Measurements from ENCODE around the gene ITGA6.
"Not testable (repeated sequence)": the region's sequence is repeated elsewhere in the genome, so short reads cannot be mapped to it uniquely, and the experiment has no call there.

ITGA6 gene

GRCh38 chr2:172489681-172490080 is 62.3 kb downstream of the ITGA6 start:
- in situ Hi-C loops (cut with HindIII; ENCODE audit: low pct_unique_long_range_greater_than_20kb, low sequenced_read_pairs): no loop called here
- TF ChIP-seq JUND (IDR thresholded peaks at IDR 0.05; ENCODE audit: low read depth): no peak
- no peak for DNase-seq (ENCODE audit: low read depth in 1 of 2, low spot score in 1 of 2)

- no peak for DNase-seq (ENCODE audit: low read depth in 1 of 2, low spot score in 1 of 2)
- TF ChIP-seq JUND (IDR thresholded peaks at IDR 0.05; ENCODE audit: low read depth): no peak
- in situ Hi-C loops (cut with HindIII; ENCODE audit: low pct_unique_long_range_greater_than_20kb, low sequenced_read_pairs): no loop called here
These were observed 68.8 kb downstream of the ITGA6 start for GRCh38 chr2:172496160-172496608.

DNA sequence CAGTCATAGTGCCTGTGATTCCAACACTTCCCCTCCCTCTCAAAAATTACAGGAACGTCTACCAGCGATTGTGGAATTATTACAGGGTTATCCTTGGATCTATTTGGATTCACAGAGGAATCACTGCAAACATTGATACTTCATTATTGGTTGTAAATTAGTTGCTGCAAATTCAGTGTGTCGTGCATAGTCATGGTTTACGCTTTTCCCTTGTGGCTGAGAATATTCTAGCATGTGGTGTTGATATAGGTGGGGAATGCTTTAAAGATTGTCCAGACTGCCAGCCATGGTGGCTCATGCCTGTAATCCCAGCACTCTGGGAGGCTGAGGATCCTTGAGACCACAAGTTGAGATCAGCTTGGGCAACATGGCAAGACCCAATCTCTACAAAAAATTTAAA is 79.8 kb downstream of the ITGA6 start:
- no peak for DNase-seq (ENCODE audit: low read depth in 1 of 2, low spot score in 1 of 2)
- no peak for TF ChIP-seq JUND (IDR thresholded peaks at IDR 0.05; ENCODE audit: low read depth)
- in situ Hi-C loops (cut with HindIII; ENCODE audit: low pct_unique_long_range_greater_than_20kb, low sequenced_read_pairs): no loop called here

GRCh38 chr2:172510088-172510487 is 82.7 kb downstream of the ITGA6 start:
- in situ Hi-C loops (cut with HindIII; ENCODE audit: low pct_unique_long_range_greater_than_20kb, low sequenced_read_pairs): no loop called here
- TF ChIP-seq JUND (IDR thresholded peaks at IDR 0.05; ENCODE audit: low read depth): no peak
- no peak for DNase-seq (ENCODE audit: low read depth in 1 of 2, low spot score in 1 of 2)

DNA sequence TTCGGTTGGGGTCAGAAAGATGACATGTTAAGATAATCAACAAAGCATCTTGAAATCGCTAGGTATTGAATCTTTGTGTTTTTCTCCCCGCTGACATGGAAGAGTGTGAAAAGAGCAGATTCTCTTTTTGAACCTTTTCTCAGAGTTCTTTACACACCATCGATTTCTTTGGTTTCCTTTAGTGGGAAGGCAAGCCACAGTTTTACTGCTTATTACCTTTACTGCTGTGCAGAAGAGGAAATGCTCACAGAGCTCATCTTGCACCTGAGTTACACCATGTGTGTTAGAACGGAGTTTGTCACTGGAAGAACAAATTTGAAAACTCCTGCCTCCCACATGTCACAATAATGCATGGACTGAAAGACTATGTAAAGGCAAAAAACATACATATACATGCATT is 83.2 kb downstream of the ITGA6 start:
- no peak for TF ChIP-seq JUND (IDR thresholded peaks at IDR 0.05; ENCODE audit: low read depth)
- in situ Hi-C loops (cut with HindIII; ENCODE audit: low pct_unique_long_range_greater_than_20kb, low sequenced_read_pairs): no loop called here
- DNase-seq (ENCODE audit: low read depth in 1 of 2, low spot score in 1 of 2): no peak

DNA sequence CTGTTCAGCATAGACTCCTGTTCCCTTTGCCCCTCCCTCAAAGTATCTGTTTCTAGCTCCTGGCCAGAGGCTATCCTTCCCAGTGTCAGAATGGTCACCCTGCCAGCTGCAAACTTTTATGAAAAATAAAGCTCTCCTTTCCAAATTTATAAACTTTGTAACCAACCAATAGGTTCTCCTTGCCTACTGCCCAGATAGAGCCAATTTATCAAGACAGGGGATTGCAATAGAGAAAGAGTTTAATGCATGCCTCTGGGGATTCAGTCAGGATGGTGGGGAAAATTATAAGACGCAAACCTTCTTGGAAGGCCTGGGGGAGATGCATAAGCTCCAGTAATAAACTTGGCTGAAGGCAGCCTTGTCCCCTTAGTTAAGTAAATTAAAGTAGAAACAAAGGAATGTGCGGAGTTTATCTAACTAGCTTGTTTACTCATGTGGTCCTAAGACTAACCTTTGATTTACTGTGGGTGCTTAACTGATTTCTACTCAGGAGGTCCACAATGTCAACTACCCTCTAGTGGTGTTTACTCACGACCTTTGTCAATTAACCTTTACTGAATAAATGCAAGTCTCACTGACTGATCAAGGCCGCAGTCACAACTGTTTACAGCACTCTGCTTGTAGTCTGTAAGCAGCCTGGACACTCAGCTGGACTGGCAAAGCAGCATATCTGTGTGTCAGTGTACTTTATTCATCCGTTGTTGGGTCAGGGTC is 85.6 kb downstream of the ITGA6 start:
- no peak for DNase-seq (ENCODE audit: low read depth in 1 of 2, low spot score in 1 of 2)
- in situ Hi-C loops (cut with HindIII; ENCODE audit: low pct_unique_long_range_greater_than_20kb, low sequenced_read_pairs): no loop called here
- TF ChIP-seq JUND (IDR thresholded peaks at IDR 0.05; ENCODE audit: low read depth): no peak

GRCh38 chr2:172513524-172513900 is 86.1 kb downstream of the ITGA6 start:
- no peak for DNase-seq (ENCODE audit: low read depth in 1 of 2, low spot score in 1 of 2)
- TF ChIP-seq JUND (IDR thresholded peaks at IDR 0.05; ENCODE audit: low read depth): no peak
- in situ Hi-C loops (cut with HindIII; ENCODE audit: low pct_unique_long_range_greater_than_20kb, low sequenced_read_pairs): no loop called here

DNA sequence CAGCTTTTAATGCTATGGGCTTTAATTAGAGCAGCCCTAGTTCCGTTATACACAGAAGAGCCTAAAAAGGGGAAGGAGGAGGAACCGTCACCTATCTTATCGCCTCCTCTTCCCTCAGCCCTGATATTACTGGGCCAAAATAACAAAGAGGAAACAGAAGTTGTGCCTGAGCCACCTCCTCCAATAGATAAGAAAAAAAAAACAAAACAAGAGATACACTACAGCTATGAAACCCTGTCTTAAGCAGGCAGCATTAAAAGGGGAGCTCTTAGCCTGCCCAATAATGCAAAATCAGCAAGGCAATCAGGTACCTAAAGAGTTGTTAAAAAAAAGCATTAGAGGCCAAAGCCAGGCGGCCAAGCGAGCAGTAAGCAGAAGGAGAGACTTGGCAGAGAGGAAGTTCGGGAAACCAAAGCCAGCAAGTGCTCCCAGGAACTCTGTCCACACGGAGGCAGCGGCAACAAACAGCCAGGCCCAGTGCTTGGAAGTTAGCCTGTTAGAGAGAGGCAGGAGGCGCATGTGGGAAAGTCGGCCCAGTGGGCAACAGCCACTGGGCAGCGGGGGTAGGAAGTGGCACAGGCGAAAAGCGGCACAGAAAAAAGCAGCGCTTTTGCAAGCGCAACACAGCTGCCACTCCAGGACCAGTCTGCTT is 86.7 kb downstream of the ITGA6 start:
- DNase-seq (ENCODE audit: low read depth in 1 of 2, low spot score in 1 of 2): no peak
- in situ Hi-C loops (cut with HindIII; ENCODE audit: low pct_unique_long_range_greater_than_20kb, low sequenced_read_pairs): no loop called here
- TF ChIP-seq JUND (IDR thresholded peaks at IDR 0.05; ENCODE audit: low read depth): no peak

DNA sequence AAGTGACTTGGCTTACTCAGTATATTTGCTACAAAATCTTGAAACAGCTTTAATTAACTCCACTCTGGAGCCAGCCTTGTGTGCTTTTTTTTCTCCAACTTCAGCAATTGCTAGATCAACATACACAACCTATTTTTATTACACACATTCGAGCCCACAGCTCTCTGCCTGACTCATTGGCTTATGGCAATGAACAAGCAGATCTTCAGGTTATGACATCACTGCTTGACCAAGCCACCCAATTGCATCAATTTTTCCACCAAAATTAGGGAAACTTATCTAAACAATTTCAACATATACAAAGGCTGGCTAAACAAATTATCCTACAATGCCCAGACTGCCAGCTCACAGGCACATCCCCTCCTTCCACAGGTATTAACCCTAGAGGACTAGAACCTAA is 88.9 kb downstream of the ITGA6 start:
- no peak for TF ChIP-seq JUND (IDR thresholded peaks at IDR 0.05; ENCODE audit: low read depth)
- DNase-seq (ENCODE audit: low read depth in 1 of 2, low spot score in 1 of 2): no peak
- in situ Hi-C loops (cut with HindIII; ENCODE audit: low pct_unique_long_range_greater_than_20kb, low sequenced_read_pairs): no loop called here

DNA sequence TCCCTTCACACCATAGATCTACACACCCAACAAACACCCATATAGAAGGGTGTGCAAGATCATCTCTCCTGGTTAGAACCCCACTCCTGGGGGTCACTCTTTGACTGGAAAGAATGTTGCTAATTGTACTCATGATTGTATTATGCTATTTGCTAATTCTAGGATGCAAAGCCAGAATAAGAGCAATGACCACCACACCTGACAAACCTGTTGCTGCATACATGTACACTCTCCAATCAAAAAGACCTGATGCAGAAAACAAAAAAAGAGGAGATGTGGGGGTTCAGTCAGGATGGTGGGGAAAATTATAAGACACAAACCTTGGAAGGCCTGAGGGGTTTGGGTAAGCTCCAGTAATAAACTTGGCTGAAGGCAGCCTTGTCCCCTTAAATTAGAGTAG is 91.6 kb downstream of the ITGA6 start:
- no peak for TF ChIP-seq JUND (IDR thresholded peaks at IDR 0.05; ENCODE audit: low read depth)

DNA sequence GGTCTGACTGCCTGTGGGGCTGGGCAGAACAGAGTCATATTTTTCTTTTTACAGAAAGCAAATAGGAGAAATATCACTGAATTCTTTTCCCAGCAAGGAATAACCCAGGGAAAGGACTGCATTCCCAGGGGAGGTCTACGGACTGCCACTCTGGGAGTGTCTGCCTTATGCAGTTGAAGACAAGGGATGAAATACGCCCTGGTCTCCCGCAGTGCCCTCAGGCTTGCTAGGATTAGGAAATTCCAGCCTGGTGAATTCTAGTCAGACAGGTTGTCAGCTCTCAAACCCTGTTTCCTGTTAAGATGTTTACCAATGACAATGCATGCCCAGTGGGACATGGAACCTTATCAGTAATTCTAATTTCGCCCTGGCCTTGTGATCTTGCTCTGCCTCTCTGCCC is 98.2 kb downstream of the ITGA6 start:
- in situ Hi-C loops (cut with HindIII; ENCODE audit: low pct_unique_long_range_greater_than_20kb, low sequenced_read_pairs): no loop called here
- DNase-seq (ENCODE audit: low read depth in 1 of 2, low spot score in 1 of 2): peak in 1 of 2 experiments; percentile 33
- TF ChIP-seq JUND (IDR thresholded peaks at IDR 0.05; ENCODE audit: low read depth): no peak

More for the DNA sequence above, 91.6 kb downstream of the ITGA6 start:
- in situ Hi-C loops (cut with HindIII; ENCODE audit: low pct_unique_long_range_greater_than_20kb, low sequenced_read_pairs): no loop called here
- DNase-seq (ENCODE audit: low read depth in 1 of 2, low spot score in 1 of 2): no peak

DNA sequence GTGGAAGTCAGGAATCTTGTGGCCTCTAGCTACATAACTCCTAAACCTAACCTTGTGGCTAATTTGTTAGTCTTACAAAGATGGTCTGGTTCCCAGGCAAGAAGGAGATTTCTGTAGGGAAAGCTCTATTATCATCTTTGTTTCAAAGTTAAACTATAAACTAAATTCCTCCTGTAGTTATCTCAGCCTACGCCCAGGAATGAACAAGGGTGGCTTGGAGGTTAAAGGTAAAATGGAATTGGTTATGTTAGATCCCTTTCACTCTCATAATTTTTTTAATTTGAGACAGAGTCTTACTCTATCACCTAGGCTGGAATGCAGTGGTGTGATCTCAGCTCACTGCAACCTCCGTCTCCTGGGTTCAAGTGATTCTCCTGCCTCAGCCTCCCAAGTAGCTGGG is 103.9 kb downstream of the ITGA6 start:
- no peak for TF ChIP-seq JUND (IDR thresholded peaks at IDR 0.05; ENCODE audit: low read depth)
- no peak for DNase-seq (ENCODE audit: low read depth in 1 of 2, low spot score in 1 of 2)
- in situ Hi-C loops (cut with HindIII; ENCODE audit: low pct_unique_long_range_greater_than_20kb, low sequenced_read_pairs): no loop called here

GRCh38 chr2:172532461-172532860 is 105.1 kb downstream of the ITGA6 start:
- DNase-seq (ENCODE audit: low read depth in 1 of 2, low spot score in 1 of 2); in situ Hi-C loops (cut with HindIII; ENCODE audit: low pct_unique_long_range_greater_than_20kb, low sequenced_read_pairs): not testable (repeated sequence)

GRCh38 chr2:172533687-172534086 is 106.3 kb downstream of the ITGA6 start:
- no peak for DNase-seq (ENCODE audit: low read depth in 1 of 2, low spot score in 1 of 2)

More at GRCh38 chr2:172533687-172534086, 106.3 kb downstream of the ITGA6 start:
- no peak for TF ChIP-seq JUND (IDR thresholded peaks at IDR 0.05; ENCODE audit: low read depth)
- in situ Hi-C loops (cut with HindIII; ENCODE audit: low pct_unique_long_range_greater_than_20kb, low sequenced_read_pairs): no loop called here
